Stimulated activated CD8-positive, alpha-beta memory T cell treated with anti-CD3 and anti-CD28 coated beads, Interleukin-2, amount 100 ng/mL, for 48 hours (primary cell): Measurements from ENCODE around the gene STAM2.
A peak's percentile ranks its signal among the peaks of the same experiment; 100 is the strongest.
"Not testable (repeated sequence)": the region's sequence is repeated elsewhere in the genome, so short reads cannot be mapped to it uniquely, and the experiment has no call there.

Experiments used
- DNase-seq, 2 donors: peaks; one replicate each; pipeline ENCODE4 v3.0.0-alpha.2; 2020; ENCODE audit warnings: low read depth in 2 of 2

Gene STAM2

GRCh38 chr2:152175368-152176112, at the start of gene STAM2:
TSS of gene STAM2 (minus strand) at chr2:152175763. CDS start at chr2:152175642, 121 bp downstream.
- DNase-seq, result peak; percentile 85 to 90

GRCh38 chr2:152223977-152224376, 48.4 kb upstream of the STAM2 start:
- DNase-seq, result no peak

- DNase-seq, result no peak
Observed at GRCh38 chr2:152222975-152223637, 47.5 kb upstream of the STAM2 start.

GRCh38 chr2:152221839-152222238, 46.3 kb upstream of the STAM2 start:
- no peak for DNase-seq

- DNase-seq, result no peak
Observed at GRCh38 chr2:152219077-152219828, 43.7 kb upstream of the STAM2 start.

GRCh38 chr2:152201466-152201830, 25.9 kb upstream of the STAM2 start:
- no peak for DNase-seq

GRCh38 chr2:152200565-152201465, 25.3 kb upstream of the STAM2 start:
- DNase-seq, result peak in 1 of 2 donors; percentile 9

GRCh38 chr2:152200101-152200500, 24.5 kb upstream of the STAM2 start:
- no peak for DNase-seq

- DNase-seq, result no peak
Observed at GRCh38 chr2:152198499-152198898, 22.9 kb upstream of the STAM2 start.

- not testable (repeated sequence) for DNase-seq
Observed at GRCh38 chr2:152197508-152198284, 22.1 kb upstream of the STAM2 start.

- no peak for DNase-seq
Observed at GRCh38 chr2:152189622-152190495, 14.3 kb upstream of the STAM2 start.

- DNase-seq, result not testable (repeated sequence)
Observed at GRCh38 chr2:152186808-152187207, 11.2 kb upstream of the STAM2 start.

GRCh38 chr2:152186262-152186661, 10.7 kb upstream of the STAM2 start:
- DNase-seq, result no peak

GRCh38 chr2:152183401-152184073, 8.0 kb upstream of the STAM2 start:
- DNase-seq, result no peak

GRCh38 chr2:152177667-152178066, 2.1 kb upstream of the STAM2 start:
- DNase-seq, result not testable (repeated sequence)

GRCh38 chr2:152176113-152176714, 651 bp upstream of the STAM2 start:
- no peak for DNase-seq

GRCh38 chr2:152175012-152175367, 573 bp downstream of the STAM2 start:
- no peak for DNase-seq

GRCh38 chr2:152174574-152174973, 989 bp downstream of the STAM2 start:
- no peak for DNase-seq

- no peak for DNase-seq
Observed at GRCh38 chr2:152173831-152174230, 1.7 kb downstream of the STAM2 start.
